ENCODE measurements around the gene PPP4R4.

The PPP4R4 gene, protein sequence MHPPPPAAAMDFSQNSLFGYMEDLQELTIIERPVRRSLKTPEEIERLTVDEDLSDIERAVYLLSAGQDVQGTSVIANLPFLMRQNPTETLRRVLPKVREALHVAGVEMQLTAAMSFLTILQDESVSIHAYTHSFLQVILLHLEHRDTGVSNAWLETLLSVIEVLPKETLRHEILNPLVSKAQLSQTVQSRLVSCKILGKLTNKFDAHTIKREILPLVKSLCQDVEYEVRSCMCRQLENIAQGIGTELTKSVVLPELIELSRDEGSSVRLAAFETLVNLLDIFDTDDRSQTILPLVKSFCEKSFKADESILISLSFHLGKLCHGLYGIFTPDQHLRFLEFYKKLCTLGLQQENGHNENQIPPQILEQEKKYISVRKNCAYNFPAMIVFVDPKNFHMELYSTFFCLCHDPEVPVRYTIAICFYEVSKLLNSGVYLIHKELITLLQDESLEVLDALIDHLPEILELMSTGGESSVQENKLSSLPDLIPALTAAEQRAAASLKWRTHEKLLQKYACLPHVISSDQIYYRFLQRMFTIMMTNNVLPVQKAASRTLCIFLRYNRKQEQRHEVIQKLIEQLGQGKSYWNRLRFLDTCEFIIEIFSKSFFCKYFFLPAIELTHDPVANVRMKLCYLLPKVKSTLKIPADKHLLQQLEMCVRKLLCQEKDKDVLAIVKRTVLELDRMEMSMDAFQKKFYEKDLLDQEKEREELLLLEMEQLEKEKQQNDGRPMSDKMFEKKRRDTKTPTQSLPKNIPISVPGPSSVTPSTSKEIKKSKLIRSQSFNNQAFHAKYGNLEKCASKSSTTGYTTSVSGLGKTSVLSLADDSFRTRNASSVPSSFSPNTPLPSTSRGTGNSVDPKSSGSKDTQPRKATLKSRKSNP

GRCh38 chr14:94173885-94174603 lies at the start of gene PPP4R4:
PPP4R4 (plus strand) TSS chr14:94174322; CDS start chr14:94174466, 144 bp downstream.
- DNase-seq (ENCODE audit: low read depth in 1 of 2, low spot score in 1 of 2), result peak; percentile 75 to 80

DNA sequence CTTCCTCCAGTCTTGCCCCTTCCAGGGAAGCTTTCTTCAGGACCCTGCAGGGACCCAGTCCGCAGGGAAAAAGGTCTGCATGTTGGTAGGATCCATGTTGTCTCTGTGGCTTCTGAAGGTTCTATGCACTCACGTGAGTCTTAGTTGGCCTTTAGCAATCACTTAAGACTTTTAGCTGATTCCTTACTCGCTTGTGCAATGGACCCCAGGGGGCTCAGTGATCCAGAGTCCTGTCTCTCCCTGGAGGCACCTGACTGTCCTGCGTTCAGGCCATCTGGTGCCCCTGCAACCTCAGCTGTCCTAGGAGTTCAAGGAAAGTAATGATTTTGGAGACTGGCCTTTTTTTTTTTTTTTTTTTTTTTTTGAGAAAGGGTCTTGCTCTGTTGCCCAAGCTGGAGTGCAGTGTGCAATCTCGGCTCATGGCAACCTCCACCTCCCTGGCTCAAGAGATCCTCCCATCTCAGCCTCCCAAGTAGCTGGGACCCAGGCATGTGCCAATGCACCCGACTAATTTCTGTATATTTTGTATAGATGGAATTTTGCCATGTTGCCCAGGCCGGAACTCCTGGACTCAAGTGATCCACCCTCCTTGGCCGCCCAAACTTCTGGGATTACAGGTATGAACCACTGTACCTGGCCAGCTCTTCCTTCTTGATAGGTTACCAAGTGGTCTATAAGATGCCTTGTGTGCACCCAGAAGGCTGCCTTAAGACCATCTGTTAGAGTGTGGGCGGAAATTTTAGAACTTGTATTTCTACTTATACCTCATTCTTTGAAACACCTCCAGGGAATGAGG lies 49.3 kb upstream of the PPP4R4 start:
- DNase-seq (ENCODE audit: low read depth in 1 of 2, low spot score in 1 of 2), result no peak

DNA sequence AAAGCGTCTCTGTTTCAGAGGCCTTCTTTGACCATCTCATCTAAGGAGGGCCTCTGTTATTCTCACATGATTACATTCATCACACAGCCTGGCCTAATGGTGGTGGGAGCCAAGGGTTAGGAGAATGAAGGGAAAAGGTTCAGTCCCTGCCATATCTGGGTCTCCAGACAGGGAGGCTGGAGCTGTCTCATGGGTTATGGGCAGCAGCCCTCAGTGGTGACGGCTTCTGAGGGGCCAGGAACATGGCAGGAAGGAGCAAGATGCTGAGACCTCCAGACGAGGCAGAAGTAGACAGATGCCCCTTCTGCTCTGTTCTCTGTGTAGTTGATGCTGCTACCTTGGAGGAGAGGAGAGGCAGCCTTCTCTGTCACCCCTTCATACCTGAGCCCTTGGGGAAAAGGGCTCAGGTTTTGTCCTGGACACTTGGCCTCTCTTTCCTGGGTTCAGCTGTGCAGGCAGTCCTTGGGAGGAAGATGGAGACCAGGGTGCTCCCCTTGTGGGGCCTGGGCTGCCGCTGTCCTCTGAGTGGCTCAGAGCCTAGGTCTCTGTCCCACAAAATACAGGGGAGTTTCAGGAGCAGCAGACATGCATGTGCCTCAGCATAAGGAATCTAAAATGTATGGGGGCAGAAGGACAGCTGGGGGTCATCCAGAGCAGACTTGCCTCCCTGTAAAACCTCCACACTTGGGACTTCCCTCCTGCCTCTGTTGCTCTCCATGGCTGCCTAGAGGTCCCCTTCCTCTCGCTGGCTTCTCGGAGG lies 48.3 kb upstream of the PPP4R4 start:
- DNase-seq (ENCODE audit: low read depth in 1 of 2, low spot score in 1 of 2), result no peak

DNA sequence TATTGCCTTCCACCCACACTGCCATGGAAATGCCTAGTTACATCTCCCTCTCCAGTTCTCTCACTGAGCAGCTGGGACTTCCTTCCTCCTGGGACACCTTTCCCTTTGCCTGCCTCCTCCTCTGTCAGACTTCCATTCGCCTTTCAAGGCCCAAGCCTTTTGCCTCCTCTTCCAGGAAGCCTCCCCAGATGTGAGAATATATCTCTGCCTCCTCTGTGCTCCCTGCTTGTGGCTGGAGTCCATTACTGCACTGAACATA lies 47.8 kb upstream of the PPP4R4 start:
- no peak for DNase-seq (ENCODE audit: low read depth in 1 of 2, low spot score in 1 of 2)

DNA sequence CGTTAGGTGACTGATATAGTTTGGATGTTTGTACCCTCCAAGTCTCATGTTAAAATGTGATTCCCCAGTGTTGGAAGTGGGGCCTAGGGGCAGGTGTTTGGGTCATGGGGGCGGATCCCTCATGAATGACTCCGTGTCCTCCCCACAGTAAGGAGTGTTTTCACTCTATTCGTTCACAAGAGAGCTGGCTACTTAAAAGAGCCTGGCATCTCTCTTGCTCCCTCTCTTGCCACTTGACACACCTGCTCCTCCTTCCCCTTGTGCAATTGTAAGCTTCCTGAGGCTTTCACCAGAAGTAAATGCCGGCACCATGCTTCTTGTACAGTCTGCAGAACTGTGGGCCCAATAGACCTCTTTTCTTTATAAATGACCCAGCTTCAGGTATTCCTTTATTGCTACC lies 47.3 kb upstream of the PPP4R4 start:
- no peak for DNase-seq (ENCODE audit: low read depth in 1 of 2, low spot score in 1 of 2)

DNA sequence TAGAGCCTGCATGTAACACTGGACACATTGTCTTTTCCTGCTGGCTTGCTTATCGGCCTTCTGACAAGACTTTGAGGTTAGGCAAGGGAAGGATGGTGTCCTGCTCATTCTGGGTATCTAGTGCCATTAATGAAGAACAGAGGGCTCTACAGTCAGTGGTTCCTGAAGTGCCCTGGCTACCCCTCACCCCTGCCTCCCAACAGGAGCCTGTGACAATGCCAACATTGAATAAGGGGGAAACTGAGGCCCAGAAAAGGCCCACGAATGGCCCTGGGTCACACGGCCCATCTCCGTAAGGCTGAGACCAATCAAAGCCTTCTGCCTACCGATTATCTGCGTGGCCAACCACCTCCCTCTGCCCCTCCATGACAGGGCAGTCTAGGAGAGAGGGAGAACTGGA lies 46.8 kb upstream of the PPP4R4 start:
- DNase-seq (ENCODE audit: low read depth in 1 of 2, low spot score in 1 of 2), result no peak

DNA sequence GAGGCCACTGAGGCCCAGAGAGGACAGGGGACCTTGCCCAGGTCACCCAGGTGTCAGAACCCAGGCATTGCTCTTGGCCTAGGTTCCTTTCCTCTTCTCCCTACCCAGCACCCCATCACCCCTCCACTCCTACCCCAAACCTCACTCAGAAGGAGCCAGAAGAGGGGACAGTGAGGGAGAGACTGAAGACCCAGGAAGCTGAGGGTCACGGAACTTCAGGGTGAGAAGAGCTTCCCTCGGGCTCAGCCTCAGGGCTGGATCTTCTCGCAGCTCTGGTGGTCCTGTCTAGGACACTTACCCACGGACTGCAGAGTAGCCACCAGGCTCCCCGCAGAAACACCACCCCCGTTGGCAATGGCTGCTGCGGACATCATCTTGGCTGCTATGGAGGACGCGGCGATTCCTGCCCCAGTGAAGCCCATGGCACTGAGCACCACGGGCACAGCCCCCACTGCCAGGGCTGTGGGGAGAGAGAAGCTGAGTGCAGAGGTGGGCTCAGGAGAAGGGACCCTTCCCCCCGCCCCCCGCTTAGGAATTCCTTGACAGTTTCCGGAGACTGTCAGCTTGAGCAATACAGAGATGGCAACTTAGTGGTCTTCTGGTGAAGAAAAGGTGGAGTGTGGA lies 45.8 kb upstream of the PPP4R4 start:
- DNase-seq (ENCODE audit: low read depth in 1 of 2, low spot score in 1 of 2), result no peak

DNA sequence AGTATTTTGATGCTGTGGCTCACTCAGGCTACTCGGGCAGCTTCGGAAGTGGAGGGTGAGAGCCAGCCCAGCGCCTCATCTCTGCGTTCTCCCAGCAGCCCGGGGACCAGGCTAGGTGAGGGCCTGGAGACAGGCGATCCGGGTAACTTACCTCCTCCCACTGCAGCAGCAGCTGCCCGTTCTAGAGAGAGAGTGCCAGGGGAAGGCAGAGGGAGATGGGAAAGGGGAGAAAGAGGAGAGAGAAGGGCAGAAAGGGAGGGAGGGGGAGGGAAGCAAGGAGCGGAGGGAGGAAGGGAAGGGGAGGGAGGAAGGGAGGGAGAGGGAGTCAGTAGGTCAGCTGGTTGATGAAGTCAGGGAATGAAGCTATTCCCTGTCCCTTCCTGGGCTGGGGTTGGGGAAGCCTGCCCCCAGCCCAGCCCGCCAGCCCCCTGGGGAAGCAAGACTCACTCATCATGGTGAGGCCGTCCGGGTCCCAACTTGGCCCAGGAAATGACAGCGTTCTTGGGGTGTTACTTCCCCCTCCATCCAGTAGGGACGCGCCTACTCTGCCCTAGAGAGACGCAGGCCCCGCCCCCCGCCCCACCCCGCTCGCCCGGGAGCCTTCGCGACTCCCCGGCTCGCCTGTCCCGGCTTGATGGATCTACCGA lies 44.9 kb upstream of the PPP4R4 start, which contains the start of gene IFI27L2:
Gene IFI27L2 (minus strand): TSS at position 494 of the 647 bp plus-strand sequence. CDS start 40 bp downstream, at position 454.
- peak; percentile 30 to 36 for DNase-seq (ENCODE audit: low read depth in 1 of 2, low spot score in 1 of 2)

DNA sequence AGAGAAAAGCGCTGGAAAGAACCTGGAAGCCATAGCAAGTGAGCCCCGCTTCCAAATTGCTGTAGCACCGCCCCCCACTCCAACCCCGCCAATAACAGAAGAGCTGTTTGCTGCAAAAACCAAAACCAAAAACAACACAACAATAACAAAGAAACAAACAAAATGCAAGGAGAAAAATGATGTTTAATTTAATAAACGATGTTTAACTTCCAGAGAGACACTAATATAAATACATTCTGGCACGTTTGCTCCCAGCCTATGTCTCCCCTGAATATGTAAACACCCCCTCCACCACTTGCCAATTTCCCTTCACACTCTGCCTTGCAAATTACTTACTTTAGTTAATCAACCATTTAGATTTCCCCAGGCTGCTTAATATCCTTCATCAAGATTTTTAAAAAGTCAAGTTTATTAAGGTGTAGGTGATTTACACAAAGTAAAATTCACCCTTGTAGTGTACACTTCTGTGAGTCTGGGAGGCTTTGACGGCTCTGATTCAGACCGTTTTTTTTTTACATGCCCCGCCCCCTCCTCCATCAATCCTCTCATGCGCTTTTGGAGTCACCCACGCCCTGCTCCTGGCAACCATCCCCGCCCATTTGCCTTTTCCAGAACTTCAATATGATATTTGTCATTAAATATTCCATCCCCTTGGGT lies 44.2 kb upstream of the PPP4R4 start:
- DNase-seq (ENCODE audit: low read depth in 1 of 2, low spot score in 1 of 2), result no peak

GRCh38 chr14:94132285-94132887 lies 41.7 kb upstream of the PPP4R4 start:
- peak in 1 of 2 donors; percentile 42 for DNase-seq (ENCODE audit: low read depth in 1 of 2, low spot score in 1 of 2)

DNA sequence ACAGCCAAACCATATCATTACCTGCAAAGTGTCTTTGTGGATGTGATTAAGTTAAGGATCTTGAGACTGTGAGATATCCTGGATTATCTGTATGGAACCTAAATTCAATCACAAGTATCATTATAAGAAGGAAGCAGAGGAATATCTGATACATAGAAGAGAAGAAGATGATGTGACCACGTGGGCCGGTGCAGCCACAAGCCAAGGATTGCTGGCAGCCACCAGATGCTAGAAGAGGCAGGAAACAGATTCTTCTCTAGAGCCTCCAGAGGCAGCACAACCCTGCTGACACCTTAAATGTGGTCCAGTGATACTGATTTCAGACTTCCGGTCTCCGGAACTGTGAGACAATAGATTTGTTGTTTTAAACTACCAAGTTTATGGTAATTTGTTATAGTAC lies 38.6 kb upstream of the PPP4R4 start:
- DNase-seq (ENCODE audit: low read depth in 1 of 2, low spot score in 1 of 2), result no peak

GRCh38 chr14:94136575-94137331 lies 37.4 kb upstream of the PPP4R4 start:
- DNase-seq (ENCODE audit: low read depth in 1 of 2, low spot score in 1 of 2), result peak; percentile 72 to 82

DNA sequence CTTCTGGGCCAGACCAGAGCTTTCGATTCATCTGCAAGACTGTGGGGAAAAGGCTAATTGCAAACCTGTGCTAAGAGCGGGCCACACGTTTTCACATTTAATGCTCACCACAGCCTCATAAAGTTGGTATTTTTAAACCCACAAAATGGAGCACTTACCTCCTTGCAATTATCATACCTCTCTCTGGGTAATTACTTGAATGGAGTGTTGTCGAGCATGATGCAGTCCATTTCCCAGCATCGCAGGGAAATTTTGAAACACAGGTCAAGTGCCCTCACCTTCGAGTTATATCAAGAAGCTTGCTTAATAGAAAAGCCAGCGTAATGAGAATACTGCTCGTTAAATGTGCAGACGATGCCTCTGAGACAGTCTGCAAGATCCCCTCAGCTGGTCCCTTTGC lies 35.9 kb upstream of the PPP4R4 start:
- DNase-seq (ENCODE audit: low read depth in 1 of 2, low spot score in 1 of 2), result no peak

DNA sequence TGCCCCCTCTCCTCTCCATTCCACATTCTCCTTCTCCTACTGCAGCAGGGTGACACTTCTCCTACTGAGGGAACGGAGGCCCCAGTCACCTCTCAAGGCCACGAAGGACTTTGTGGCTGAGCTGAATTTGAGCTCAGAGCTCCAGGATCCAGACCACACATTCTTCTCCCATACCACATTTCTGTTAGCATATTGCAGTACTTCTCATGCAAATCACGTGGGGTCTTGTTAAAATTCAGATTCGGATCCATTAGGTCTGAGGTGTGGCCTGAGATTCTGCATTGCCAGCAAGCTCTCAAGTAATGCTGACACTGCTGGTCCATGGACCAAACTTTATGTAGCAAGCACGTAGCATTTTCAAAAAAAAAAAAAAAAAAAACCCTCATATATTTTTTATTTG lies 35.1 kb upstream of the PPP4R4 start:
- no peak for DNase-seq (ENCODE audit: low read depth in 1 of 2, low spot score in 1 of 2)

- DNase-seq (ENCODE audit: low read depth in 1 of 2, low spot score in 1 of 2), result no peak
These were observed 34.7 kb upstream of the PPP4R4 start for GRCh38 chr14:94139421-94139820.

- no peak for DNase-seq (ENCODE audit: low read depth in 1 of 2, low spot score in 1 of 2)
These were observed 31.9 kb upstream of the PPP4R4 start for GRCh38 chr14:94142247-94142646.

DNA sequence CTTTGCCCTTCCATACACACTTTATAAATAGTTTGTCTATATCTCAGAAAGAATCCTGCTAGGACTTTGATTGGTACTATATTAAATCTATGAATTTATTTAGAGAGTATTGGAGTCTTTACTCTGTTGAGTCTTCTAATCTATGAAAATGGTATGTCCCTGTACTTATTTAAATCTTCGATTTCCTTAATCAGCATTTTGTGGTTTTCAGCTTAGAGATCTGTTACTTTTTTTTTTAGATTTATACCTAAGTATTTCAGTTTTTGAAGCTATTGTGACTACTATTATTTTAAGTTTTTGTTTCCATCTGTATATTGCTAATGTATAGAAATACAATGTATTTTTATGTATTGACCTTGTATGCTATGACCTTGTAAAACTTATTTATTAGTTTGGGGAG lies 31.3 kb upstream of the PPP4R4 start:
- no peak for DNase-seq (ENCODE audit: low read depth in 1 of 2, low spot score in 1 of 2)

- no peak for DNase-seq (ENCODE audit: low read depth in 1 of 2, low spot score in 1 of 2)
These were observed 30.9 kb upstream of the PPP4R4 start for GRCh38 chr14:94143239-94143638.

Data from activated T-helper 1 cell treated with anti-CD3 and anti-CD28 coated beads, Interleukin-2, amount 50 U/mL, for 16 hours (primary cell).